GM10266 (cell line): ENCODE measurements around the gene APBB2.

Source experiments
- DNase-seq: peaks from one replicate; pipeline ENCODE4 v3.0.0; 2012; ENCODE audit errors: extremely low spot score
- TF ChIP-seq, protein P1 (sequence below): IDR thresholded peaks from 2 replicates; pipeline ENCODE4 v1.5.1; 2012; ENCODE audit warnings: mild to moderate bottlenecking, low read depth; ENCODE audit not compliant: control insufficient read depth, insufficient read depth; ENCODE audit errors: missing control alignments

Gene APBB2

DNA sequence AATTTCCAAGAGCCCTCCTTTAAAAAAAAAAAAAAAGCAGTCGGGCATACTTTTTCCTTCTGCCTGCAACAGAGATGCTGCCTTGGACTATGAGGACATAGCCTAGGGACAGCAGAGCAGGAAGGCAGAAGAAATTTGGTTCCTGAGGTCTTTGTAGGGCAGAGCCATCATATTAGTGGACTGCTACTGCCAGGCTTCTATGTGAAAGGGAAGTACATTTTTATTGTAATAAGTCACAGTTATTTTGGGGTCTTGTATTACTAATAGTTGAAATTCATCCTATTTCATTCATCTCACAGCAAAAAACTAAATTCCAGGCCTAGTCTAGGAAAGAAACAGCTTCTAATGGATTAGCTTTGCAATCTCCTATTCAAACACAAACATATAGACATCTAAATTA, 253.4 kb downstream of the APBB2 start:
- no peak for DNase-seq
- TF ChIP-seq, protein P1, sequence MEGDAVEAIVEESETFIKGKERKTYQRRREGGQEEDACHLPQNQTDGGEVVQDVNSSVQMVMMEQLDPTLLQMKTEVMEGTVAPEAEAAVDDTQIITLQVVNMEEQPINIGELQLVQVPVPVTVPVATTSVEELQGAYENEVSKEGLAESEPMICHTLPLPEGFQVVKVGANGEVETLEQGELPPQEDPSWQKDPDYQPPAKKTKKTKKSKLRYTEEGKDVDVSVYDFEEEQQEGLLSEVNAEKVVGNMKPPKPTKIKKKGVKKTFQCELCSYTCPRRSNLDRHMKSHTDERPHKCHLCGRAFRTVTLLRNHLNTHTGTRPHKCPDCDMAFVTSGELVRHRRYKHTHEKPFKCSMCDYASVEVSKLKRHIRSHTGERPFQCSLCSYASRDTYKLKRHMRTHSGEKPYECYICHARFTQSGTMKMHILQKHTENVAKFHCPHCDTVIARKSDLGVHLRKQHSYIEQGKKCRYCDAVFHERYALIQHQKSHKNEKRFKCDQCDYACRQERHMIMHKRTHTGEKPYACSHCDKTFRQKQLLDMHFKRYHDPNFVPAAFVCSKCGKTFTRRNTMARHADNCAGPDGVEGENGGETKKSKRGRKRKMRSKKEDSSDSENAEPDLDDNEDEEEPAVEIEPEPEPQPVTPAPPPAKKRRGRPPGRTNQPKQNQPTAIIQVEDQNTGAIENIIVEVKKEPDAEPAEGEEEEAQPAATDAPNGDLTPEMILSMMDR, result no peak

DNA sequence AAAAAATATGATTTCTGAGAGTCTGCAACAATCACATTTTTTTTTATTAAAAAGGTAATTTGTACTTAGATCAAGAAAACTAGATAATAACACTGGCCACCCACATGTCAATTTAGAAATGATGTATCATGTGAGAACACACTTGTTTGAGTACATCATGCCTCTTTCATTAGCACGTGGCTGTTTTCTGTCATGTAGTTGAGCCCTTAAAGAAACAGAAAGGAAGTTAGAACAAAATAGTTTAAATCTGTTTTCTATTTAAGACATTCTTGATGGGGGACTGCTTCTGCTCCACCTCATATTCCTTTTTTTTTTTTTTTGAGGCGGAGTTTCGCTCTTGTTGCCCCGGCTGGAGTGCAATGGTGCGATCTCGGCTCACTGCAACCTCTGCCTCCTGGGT, 257.1 kb downstream of the APBB2 start:
- TF ChIP-seq, protein P1, result no peak
- DNase-seq, result no peak

DNA sequence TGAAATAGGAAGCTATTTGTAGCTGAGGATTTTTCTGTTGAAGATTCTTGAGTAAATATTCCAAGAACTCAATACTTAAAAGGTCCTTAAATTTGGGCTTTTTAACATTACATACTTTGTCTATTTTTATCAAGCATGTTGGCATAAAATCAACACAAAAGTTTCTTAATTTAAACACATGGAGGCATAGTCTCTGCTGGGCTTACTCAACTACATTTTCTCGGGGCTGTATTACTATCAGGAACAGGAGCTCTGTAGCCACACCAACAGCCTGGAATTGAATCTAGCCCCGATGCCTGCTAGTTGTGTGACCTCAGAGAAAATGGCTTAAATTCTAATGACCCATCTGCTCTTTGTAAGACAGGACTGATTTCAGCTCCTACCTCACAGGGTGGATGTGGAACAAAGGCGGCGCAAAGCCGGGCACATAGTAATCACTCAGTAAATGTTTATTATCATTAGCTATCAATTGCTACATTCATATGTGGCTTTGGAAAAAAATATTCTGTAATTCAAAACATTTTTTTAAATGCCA, 257.6 kb downstream of the APBB2 start:
- DNase-seq, result no peak
- TF ChIP-seq, protein P1, result no peak

DNA sequence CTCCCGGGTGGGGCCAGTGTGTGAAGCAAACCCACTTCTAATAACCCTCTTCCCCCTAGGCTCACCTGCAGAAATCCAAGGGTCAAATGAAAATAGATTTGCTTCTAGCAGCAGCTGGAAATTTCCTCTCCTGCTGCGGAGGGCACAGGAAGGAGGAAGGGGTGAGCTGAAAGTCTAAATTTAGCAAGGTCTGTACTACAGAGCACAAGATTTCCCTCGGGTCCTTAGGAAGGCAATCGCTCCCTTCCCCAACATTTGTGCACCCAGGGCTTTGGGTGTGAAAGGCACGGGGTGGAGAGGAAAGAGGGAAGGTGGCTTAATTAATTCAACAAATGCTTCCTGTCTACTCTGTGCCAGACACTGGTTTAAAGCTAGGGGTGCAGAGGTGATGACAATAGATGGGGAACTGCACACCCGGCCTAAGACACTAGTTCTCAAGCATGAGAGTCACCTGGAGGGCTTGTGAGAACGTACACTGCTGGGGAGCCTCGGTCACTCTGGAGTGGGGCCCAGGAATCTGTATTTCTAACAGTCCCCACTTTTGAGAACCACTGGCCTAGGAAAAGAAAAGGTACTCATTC, 260.2 kb downstream of the APBB2 start:
- no peak for DNase-seq
- TF ChIP-seq, protein P1, result no peak

DNA sequence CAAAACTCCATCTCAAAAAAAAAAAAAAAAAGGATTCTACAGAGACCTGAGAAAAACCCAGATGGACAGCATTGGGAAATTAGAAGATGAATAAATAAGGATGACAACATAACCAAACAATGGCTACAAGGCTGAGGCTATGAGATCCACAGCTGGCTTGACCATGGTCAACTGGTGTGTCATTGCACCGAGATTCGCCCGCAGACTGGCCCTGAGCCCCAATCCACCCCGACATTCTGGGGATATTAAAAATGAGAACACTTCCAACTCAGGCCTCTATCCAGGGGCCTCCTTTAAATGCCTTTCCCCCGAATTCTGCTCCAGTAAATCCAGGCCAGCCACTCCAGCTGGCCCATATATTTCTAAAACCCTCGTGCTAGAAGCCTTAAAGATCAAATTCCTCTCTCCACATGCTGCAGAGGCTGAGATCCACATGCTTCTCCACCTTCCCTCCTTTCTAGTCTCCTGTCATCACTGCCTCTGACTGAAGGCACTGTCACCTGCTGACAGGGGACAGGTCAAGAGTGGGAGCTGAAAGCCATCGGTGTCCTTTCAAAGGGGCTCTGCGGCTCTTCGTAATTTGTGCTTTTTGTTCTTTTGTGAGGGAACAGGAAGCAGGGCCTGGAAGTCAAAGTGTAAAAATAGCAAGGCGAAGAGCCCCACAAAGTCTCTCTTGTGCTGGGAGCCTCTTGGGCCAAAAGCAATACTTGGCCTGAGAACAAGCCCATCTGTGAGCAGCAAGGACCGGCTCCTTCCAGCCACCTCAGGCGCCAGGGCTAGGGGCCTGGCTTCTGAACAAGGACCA, 260.9 kb downstream of the APBB2 start:
- DNase-seq, result no peak

DNA sequence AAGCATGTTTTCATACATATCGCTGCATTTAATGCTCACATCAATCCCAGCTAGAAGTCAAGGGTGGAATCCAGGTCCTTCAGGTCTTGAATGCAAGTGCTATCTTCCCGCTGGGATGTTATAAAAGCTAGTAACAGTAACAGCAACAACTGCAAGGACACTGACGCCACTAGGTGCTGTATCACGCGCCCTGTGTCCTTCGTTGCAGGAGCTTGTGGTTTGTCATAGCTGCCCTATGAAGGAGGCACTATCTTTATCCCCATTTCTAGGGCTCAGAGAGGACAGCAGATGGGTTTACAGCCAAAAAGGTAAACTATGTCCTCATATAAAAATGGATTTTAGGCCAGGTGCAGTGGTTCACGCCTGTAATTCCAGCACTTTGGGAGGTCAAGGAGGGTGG, 261.7 kb downstream of the APBB2 start:
- DNase-seq, result no peak
- TF ChIP-seq, protein P1, result no peak

More for the DNA sequence above, 260.9 kb downstream of the APBB2 start:
- TF ChIP-seq, protein P1, result no peak

DNA sequence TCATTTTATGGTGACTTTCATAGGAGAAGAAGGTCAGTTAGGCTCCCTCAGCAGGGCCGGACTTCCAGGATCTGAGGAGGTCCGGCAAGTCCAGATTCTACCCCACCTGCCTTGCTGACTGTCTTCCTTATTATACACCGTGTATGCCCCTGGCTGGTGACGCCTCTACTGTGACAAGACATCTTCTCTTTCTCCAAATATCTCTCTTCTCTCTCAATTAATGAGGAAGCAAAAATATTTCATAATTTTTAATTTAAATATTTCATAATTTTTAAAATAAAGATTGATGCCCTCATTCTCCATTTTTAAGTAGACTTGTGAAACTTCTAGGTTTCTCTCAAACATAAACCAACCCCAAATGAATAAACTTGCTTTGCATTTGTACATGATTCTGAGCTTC, 262.1 kb downstream of the APBB2 start:
- TF ChIP-seq, protein P1, result no peak

More for the DNA sequence above, 262.1 kb downstream of the APBB2 start:
- DNase-seq, result no peak
